Gastrocnemius medialis (tissue), 4 donors: Measurements from ENCODE around the gene MEPCE.

ENCODE experiments used
- POLR2A ChIP-seq, 2 donors: fragments of 450-650 bp; IDR thresholded peaks; one replicate each; pipeline ENCODE4 v1.6.1; 2017; ENCODE audit warnings: antibody characterized with exemption in 2 of 2, mild to moderate bottlenecking in 2 of 2, moderate library complexity in 2 of 2
- TF ChIP-seq, protein P1 (sequence below), 5 experiments: fragments of 450-650 bp in 3 of 5; fragments of 200-600 bp in 2 of 5; sonication (generic) in 2 of 5; IDR thresholded peaks in 4 of 5; conservative IDR thresholded peaks in 1 of 5; 1 replicate in 4 of 5; 2 replicates in 1 of 5; pipeline ENCODE4 v1.5.1; 2016 to 2019; ENCODE audit warnings: antibody characterized with exemption in 5 of 5, mild to moderate bottlenecking in 3 of 5, moderate library complexity in 3 of 5

GRCh38 chr7:100472854-100473499 lies 43.3 kb downstream of the MEPCE start:
- TF ChIP-seq, protein P1, sequence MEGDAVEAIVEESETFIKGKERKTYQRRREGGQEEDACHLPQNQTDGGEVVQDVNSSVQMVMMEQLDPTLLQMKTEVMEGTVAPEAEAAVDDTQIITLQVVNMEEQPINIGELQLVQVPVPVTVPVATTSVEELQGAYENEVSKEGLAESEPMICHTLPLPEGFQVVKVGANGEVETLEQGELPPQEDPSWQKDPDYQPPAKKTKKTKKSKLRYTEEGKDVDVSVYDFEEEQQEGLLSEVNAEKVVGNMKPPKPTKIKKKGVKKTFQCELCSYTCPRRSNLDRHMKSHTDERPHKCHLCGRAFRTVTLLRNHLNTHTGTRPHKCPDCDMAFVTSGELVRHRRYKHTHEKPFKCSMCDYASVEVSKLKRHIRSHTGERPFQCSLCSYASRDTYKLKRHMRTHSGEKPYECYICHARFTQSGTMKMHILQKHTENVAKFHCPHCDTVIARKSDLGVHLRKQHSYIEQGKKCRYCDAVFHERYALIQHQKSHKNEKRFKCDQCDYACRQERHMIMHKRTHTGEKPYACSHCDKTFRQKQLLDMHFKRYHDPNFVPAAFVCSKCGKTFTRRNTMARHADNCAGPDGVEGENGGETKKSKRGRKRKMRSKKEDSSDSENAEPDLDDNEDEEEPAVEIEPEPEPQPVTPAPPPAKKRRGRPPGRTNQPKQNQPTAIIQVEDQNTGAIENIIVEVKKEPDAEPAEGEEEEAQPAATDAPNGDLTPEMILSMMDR (IDR thresholded peaks at IDR 0.05 in 4 of 5, conservative IDR thresholded peaks at IDR 0.05 in 1 of 5): no peak
- no peak for TF ChIP-seq POLR2A (IDR thresholded peaks at IDR 0.05)
